Activated B cell treated with CpG ODN at 0.5 μM for 24 hours (primary cell): ENCODE results near the gene OR2C3. TPM values are rescaled to one million over a fixed set of nuclear protein-coding genes. Genes with fewer than 3 reads are reported as not detected.
"Not testable (repeated sequence)": the region's sequence is repeated elsewhere in the genome, so short reads cannot be mapped to it uniquely, and the experiment has no call there.

Experiments used
- ATAC-seq: fragments of 200-7000 bp; cut with Tn5 transposase; one replicate; pipeline ENCODE4 v1.10.0; 2021; ENCODE audit warnings: low read depth, mild to moderate bottlenecking, moderate library complexity
- CTCF ChIA-PET: fragments of 350-600 bp; sonication (Branson Sonifier 250); formaldehyde crosslinking; loops from one replicate; lab custom pipeline; 2021; ENCODE audit warnings: antibody characterized with exemption; lab: Charles Lee
- POLR2A ChIA-PET: fragments of 350-600 bp; sonication (Branson Sonifier 250); formaldehyde crosslinking; loops from one replicate; lab custom pipeline; 2021; ENCODE audit warnings: antibody characterized with exemption; lab: Charles Lee
- DNase-seq: peaks from one replicate; pipeline ENCODE4 v3.0.0; 2022
- H3K27ac Mint-ChIP-seq: one replicate; pipeline ENCODE4 v1.8.0; 2020; ENCODE audit warnings: mixed read lengths
- H3K27me3 Mint-ChIP-seq: one replicate; pipeline ENCODE4 v1.8.0; 2021; ENCODE audit warnings: mixed read lengths
- H3K36me3 Mint-ChIP-seq: one replicate; pipeline ENCODE4 v1.8.0; 2021; ENCODE audit warnings: low read depth, mixed read lengths
- H3K4me1 Mint-ChIP-seq: one replicate; pipeline ENCODE4 v1.8.0; 2021; ENCODE audit warnings: mixed read lengths
- H3K4me3 Mint-ChIP-seq: one replicate; pipeline ENCODE4 v1.8.0; 2020; ENCODE audit warnings: mild to moderate bottlenecking, mixed read lengths
- H3K9me3 Mint-ChIP-seq: one replicate; pipeline ENCODE4 v1.8.0; 2020; ENCODE audit warnings: mixed read lengths
- CTCF ChIP-seq: fragments of 200-600 bp; IDR thresholded peaks from one replicate; pipeline ENCODE4 v1.8.0; 2022; ENCODE audit warnings: antibody characterized with exemption, mild to moderate bottlenecking
- intact Hi-C: fragments of 100-400 bp; cut with micrococcal nuclease; formaldehyde crosslinking; loops from one replicate; pipeline ENCODE4 v1.15.1; 2024
- total RNA-seq: library from RNA; stranded (reverse); gene quantifications from 2 replicates; pipeline ENCODE4 v1.2.3, GENCODE V29; 2022

The OR2C3 gene
- total RNA-seq, 1 donor from 2014 or later, result not detected

- no peak overlapping the region for H3K4me3 Mint-ChIP-seq
- peak; percentile 17 for DNase-seq
- H3K36me3 Mint-ChIP-seq, result no peaks in the 10 kb centered on the region
- H3K27ac Mint-ChIP-seq, result no peak overlapping the region
- no peaks in the 10 kb centered on the region for H3K4me1 Mint-ChIP-seq
- POLR2A ChIA-PET, result interaction anchor here (1.8 kb wide), 1 partner anchor 97 kb away, joined by 16 read pairs; no protein-coding TSS in a partner anchor
- peaks cover 6% of the 10 kb centered on the region for H3K27me3 Mint-ChIP-seq
- CTCF ChIA-PET, result interaction anchor here (0.6 to 8.6 kb wide), 12 partner anchors 9 to 129 kb away, joined by 3 to 154 read pairs (median 4); no protein-coding TSS in a partner anchor
- intact Hi-C loops, result loop anchor here (1.0 to 5.0 kb wide), 6 partner anchors 11 to 515 kb away; no protein-coding TSS in a partner anchor
- H3K9me3 Mint-ChIP-seq, result no peaks in the 10 kb centered on the region
- peak; percentile 55 for TF ChIP-seq CTCF
- ATAC-seq, result peak; percentile 81
Measured at GRCh38 chr1:247487057-247487456, 49.2 kb downstream of the OR2C3 start.

- intact Hi-C loops, result no loop called here
Measured at GRCh38 chr1:247482747-247483146, 53.5 kb downstream of the OR2C3 start.

GRCh38 chr1:247476328-247477058 lies 59.7 kb downstream of the OR2C3 start:
- not testable (repeated sequence) for H3K9me3 Mint-ChIP-seq, H3K36me3 Mint-ChIP-seq, H3K27me3 Mint-ChIP-seq
- intact Hi-C loops, result loop anchor here (1.0 to 2.0 kb wide), 4 partner anchors 11 to 119 kb away; no protein-coding TSS in a partner anchor
- ChIA-PET POLR2A (interaction anchor here (0.6 to 1.9 kb wide), 10 partner anchors 10 to 266 kb away, joined by 3 to 24 read pairs (median 4); partner anchors contain the start of gene NLRP3), CTCF (interaction anchor here (0.8 to 4.9 kb wide), 4 partner anchors 10 to 104 kb away, joined by 3 to 29 read pairs (median 14); no protein-coding TSS in a partner anchor)
- Mint-ChIP-seq H3K27ac (peak overlapping the region; percentile 95), H3K4me1 (peaks cover 38% of the 10 kb centered on the region), H3K4me3 (peak overlapping the region; percentile 59)
- DNase-seq, result peak; percentile 45
- ATAC-seq, result peak; percentile 72

More at GRCh38 chr1:247482747-247483146, 53.5 kb downstream of the OR2C3 start:
- Mint-ChIP-seq H3K27ac (no peak overlapping the region), H3K36me3 (no peaks in the 10 kb centered on the region), H3K27me3 (no peaks in the 10 kb centered on the region), H3K9me3 (no peaks in the 10 kb centered on the region), H3K4me1 (no peaks in the 10 kb centered on the region), H3K4me3 (no peak overlapping the region)
- CTCF ChIA-PET, result interaction anchor here (0.7 to 8.6 kb wide), 3 partner anchors 92 to 364 kb away, joined by 3 to 154 read pairs (median 6); no protein-coding TSS in a partner anchor
- POLR2A ChIA-PET, result no interaction called here
- DNase-seq (no peak), ATAC-seq (no peak)
- TF ChIP-seq CTCF, result no peak

- ATAC-seq, result no peak
- intact Hi-C loops, result loop anchor here (1.0 to 2.0 kb wide), 4 partner anchors 12 to 118 kb away; no protein-coding TSS in a partner anchor
- no peak for TF ChIP-seq CTCF
- no peaks in the 10 kb centered on the region for H3K27me3 Mint-ChIP-seq
- H3K27ac Mint-ChIP-seq, result peak overlapping the region; percentile 95
- H3K4me3 Mint-ChIP-seq, result no peak overlapping the region
- no peak for DNase-seq
- H3K9me3 Mint-ChIP-seq, result peaks cover 3% of the 10 kb centered on the region
- CTCF ChIA-PET, result interaction anchor here (1.8 to 4.9 kb wide), 3 partner anchors 11 to 103 kb away, joined by 7 to 29 read pairs (median 22); no protein-coding TSS in a partner anchor
- no peaks in the 10 kb centered on the region for H3K36me3 Mint-ChIP-seq
- POLR2A ChIA-PET, result interaction anchor here (0.6 to 1.9 kb wide), 6 partner anchors 35 to 86 kb away, joined by 4 to 24 read pairs (median 7); no protein-coding TSS in a partner anchor
- peaks cover 40% of the 10 kb centered on the region for H3K4me1 Mint-ChIP-seq
Measured at GRCh38 chr1:247475793-247476192, 60.4 kb downstream of the OR2C3 start.

Other genes with a start within 250 kb of the OR2C3 start
- 15.0 and 21.2 TPM in 2 replicates for gene ZNF496, start 204.6 kb downstream of the OR2C3 start, total RNA-seq
- gene NLRP3, start 120.3 kb downstream of the OR2C3 start, total RNA-seq, result 0.44 and 0.73 TPM in 2 replicates
- gene OR2B11, start 78.3 kb downstream of the OR2C3 start, total RNA-seq, result not detected in 2 replicates
- not detected in 2 replicates for gene GCSAML, start 12.7 kb upstream of the OR2C3 start, total RNA-seq
- gene OR2G2, start 51.9 kb upstream of the OR2C3 start, total RNA-seq, result not detected in 2 replicates
- gene OR2G3, start 69.1 kb upstream of the OR2C3 start, total RNA-seq, result not detected in 2 replicates
- not detected in 2 replicates for gene OR13G1, start 143.3 kb upstream of the OR2C3 start, total RNA-seq
- gene OR6F1, start 180.2 kb upstream of the OR2C3 start, total RNA-seq, result not detected in 2 replicates
- gene OR14K1, start 202.2 kb upstream of the OR2C3 start, total RNA-seq, result not detected in 2 replicates
- not detected in 2 replicates for gene OR14A2, start 211.7 kb upstream of the OR2C3 start, total RNA-seq
- not detected in 2 replicates for gene OR1C1, start 224.1 kb upstream of the OR2C3 start, total RNA-seq